ENCODE measurements around the gene FOXP1.

The FOXP1 gene

GRCh38 chr3:71176366-71176765, 407.2 kb downstream of the FOXP1 start:
- Histone ChIP-seq H3K27me3 (no peaks in the 10 kb centered on the region), H3K36me3 (no peaks in the 10 kb centered on the region), H3K4me3 (ENCODE audit: low read depth in 1 of 2, low read length in 1 of 2) (no peak overlapping the region), H3K4me1 (ENCODE audit: control insufficient read depth in 1 of 2, insufficient read depth in 1 of 2, low read depth in 1 of 2, low read length in 1 of 2) (peaks cover 49 to 58% of the 10 kb centered on the region in 2 experiments), H3K27ac (peak overlapping the region; percentile 86), H3K9me3 (no peaks in the 10 kb centered on the region)
- TF ChIP-seq CTCF (IDR thresholded peaks at IDR 0.05), result no peak

- Histone ChIP-seq H3K27ac (peak overlapping the region; percentile 86), H3K4me1 (ENCODE audit: control insufficient read depth in 1 of 2, insufficient read depth in 1 of 2, low read depth in 1 of 2, low read length in 1 of 2) (peaks cover 45 to 54% of the 10 kb centered on the region in 2 experiments), H3K9me3 (no peaks in the 10 kb centered on the region), H3K27me3 (no peaks in the 10 kb centered on the region), H3K4me3 (ENCODE audit: low read depth in 1 of 2, low read length in 1 of 2) (no peak overlapping the region), H3K36me3 (no peaks in the 10 kb centered on the region)
- TF ChIP-seq CTCF (IDR thresholded peaks at IDR 0.05), result no peak
These were observed 407.7 kb downstream of the FOXP1 start for GRCh38 chr3:71175691-71176365.

GRCh38 chr3:71172951-71173350, 410.6 kb downstream of the FOXP1 start:
- H3K27me3 ChIP-seq, result no peaks in the 10 kb centered on the region
- no peak for TF ChIP-seq CTCF (IDR thresholded peaks at IDR 0.05)
- H3K27ac ChIP-seq, result peak overlapping the region; percentile 86
- no peaks in the 10 kb centered on the region for H3K9me3 ChIP-seq
- H3K36me3 ChIP-seq, result no peaks in the 10 kb centered on the region
- H3K4me3 ChIP-seq (ENCODE audit: low read depth in 1 of 2, low read length in 1 of 2), result no peak overlapping the region
- H3K4me1 ChIP-seq (ENCODE audit: control insufficient read depth in 1 of 2, insufficient read depth in 1 of 2, low read depth in 1 of 2, low read length in 1 of 2), result peaks cover 32 to 42% of the 10 kb centered on the region in 2 experiments

GRCh38 chr3:71172189-71172588, 411.3 kb downstream of the FOXP1 start:
- no peak overlapping the region for H3K4me3 ChIP-seq (ENCODE audit: low read depth in 1 of 2, low read length in 1 of 2)
- peaks cover 32 to 42% of the 10 kb centered on the region in 2 experiments for H3K4me1 ChIP-seq (ENCODE audit: control insufficient read depth in 1 of 2, insufficient read depth in 1 of 2, low read depth in 1 of 2, low read length in 1 of 2)
- H3K27me3 ChIP-seq, result no peaks in the 10 kb centered on the region
- no peak for TF ChIP-seq CTCF (IDR thresholded peaks at IDR 0.05)
- H3K9me3 ChIP-seq, result no peaks in the 10 kb centered on the region
- peak overlapping the region; percentile 86 for H3K27ac ChIP-seq
- no peaks in the 10 kb centered on the region for H3K36me3 ChIP-seq

GRCh38 chr3:71171247-71171646, 412.3 kb downstream of the FOXP1 start:
- Histone ChIP-seq H3K4me1 (ENCODE audit: control insufficient read depth in 1 of 2, insufficient read depth in 1 of 2, low read depth in 1 of 2, low read length in 1 of 2) (peaks cover 32 to 41% of the 10 kb centered on the region in 2 experiments), H3K36me3 (no peaks in the 10 kb centered on the region), H3K27ac (no peak overlapping the region), H3K9me3 (no peaks in the 10 kb centered on the region), H3K27me3 (no peaks in the 10 kb centered on the region), H3K4me3 (ENCODE audit: low read depth in 1 of 2, low read length in 1 of 2) (no peak overlapping the region)
- no peak for TF ChIP-seq CTCF (IDR thresholded peaks at IDR 0.05)
